ACC112 (cell line): ENCODE data around the gene NARS2.

ENCODE experiments used
- H2AFZ ChIP-seq: fragments of 200-600 bp; sonication (generic); one replicate; pipeline ENCODE4 v1.6.0; 2017; ENCODE audit warnings: antibody characterized with exemption, low read length; ENCODE audit not compliant: unreplicated experiment
- H3K27ac ChIP-seq: fragments of 200-600 bp; sonication (generic); 2 replicates; pipeline ENCODE4 v1.5.1; 2014; ENCODE audit warnings: low read depth, mild to moderate bottlenecking, antibody characterized with exemption, low read length, moderate library complexity
- H3K27me3 ChIP-seq: fragments of 200-600 bp; sonication (generic); 2 replicates; pipeline ENCODE4 v1.6.1; 2014; ENCODE audit warnings: mild to moderate bottlenecking, antibody characterized with exemption, low read length, moderate library complexity, mixed read lengths; ENCODE audit not compliant: insufficient read depth
- H3K36me3 ChIP-seq: fragments of 200-600 bp; sonication (generic); 2 replicates; pipeline ENCODE4 v1.6.1; 2016; ENCODE audit warnings: mild to moderate bottlenecking, antibody characterized with exemption, low read length, moderate library complexity, mixed read lengths; ENCODE audit not compliant: insufficient read depth
- H3K4me1 ChIP-seq: fragments of 200-600 bp; sonication (generic); one replicate; pipeline ENCODE4 v1.6.1; 2016; ENCODE audit warnings: low read length, mixed read lengths; ENCODE audit not compliant: insufficient read depth, unreplicated experiment, control insufficient read depth
- H3K4me3 ChIP-seq: fragments of 200-600 bp; sonication (generic); 2 replicates; pipeline ENCODE4 v1.5.1; 2014; ENCODE audit warnings: mild to moderate bottlenecking, low read depth, low read length
- H3K79me2 ChIP-seq: fragments of 200-600 bp; sonication (generic); one replicate; pipeline ENCODE4 v1.6.0; 2016; ENCODE audit warnings: low read length; ENCODE audit not compliant: control insufficient read depth, unreplicated experiment, insufficient read depth

NARS2 gene

GRCh38 chr11:78417175-78417887, 157.3 kb downstream of the NARS2 start, which contains the start of gene GAB2:
Gene GAB2, minus strand, starts transcription at chr11:78417820. Its CDS starts 100 bp downstream, at chr11:78417720.
- H3K79me2 ChIP-seq: peaks cover 5% of the 10 kb centered on the region
- H3K27me3 ChIP-seq: no peaks in the 10 kb centered on the region
- peak within 1 kb of the TSS; percentile 85 for H3K4me3 ChIP-seq
- peaks cover 32% of the 10 kb centered on the region for H3K4me1 ChIP-seq
- no peaks in the 10 kb centered on the region for H3K36me3 ChIP-seq
- H2AFZ ChIP-seq: peak within 1 kb of the TSS; percentile 66
- peak within 1 kb of the TSS; percentile 79 for H3K27ac ChIP-seq

GRCh38 chr11:78416285-78417174, 158.1 kb downstream of the NARS2 start:
- Histone ChIP-seq H2AFZ (peak overlapping the region; percentile 36), H3K36me3 (no peaks in the 10 kb centered on the region), H3K27me3 (no peaks in the 10 kb centered on the region), H3K27ac (peak overlapping the region; percentile 79), H3K79me2 (peaks cover 5% of the 10 kb centered on the region), H3K4me3 (peak overlapping the region; percentile 74), H3K4me1 (peaks cover 32% of the 10 kb centered on the region)

GRCh38 chr11:78415338-78415737, 159.3 kb downstream of the NARS2 start:
- H3K27me3 ChIP-seq: no peaks in the 10 kb centered on the region
- H2AFZ ChIP-seq: no peak overlapping the region
- peaks cover 5% of the 10 kb centered on the region for H3K79me2 ChIP-seq
- H3K4me1 ChIP-seq: peaks cover 24% of the 10 kb centered on the region
- 0 out of 2 replicates have a peak overlapping the region, but pooled peaks have one; percentile 12 for H3K27ac ChIP-seq
- no peaks in the 10 kb centered on the region for H3K36me3 ChIP-seq
- H3K4me3 ChIP-seq: no peak overlapping the region

- Histone ChIP-seq H3K4me3 (no peak overlapping the region), H3K4me1 (peaks cover 16% of the 10 kb centered on the region), H3K27ac (no peak overlapping the region), H3K79me2 (peaks cover 5% of the 10 kb centered on the region), H3K27me3 (no peaks in the 10 kb centered on the region), H2AFZ (no peak overlapping the region), H3K36me3 (no peaks in the 10 kb centered on the region)
Measured at GRCh38 chr11:78414321-78415051, 160.2 kb downstream of the NARS2 start.

GRCh38 chr11:78408619-78409018, 166.0 kb downstream of the NARS2 start:
- Histone ChIP-seq H3K27me3 (no peaks in the 10 kb centered on the region), H3K79me2 (no peaks in the 10 kb centered on the region), H3K27ac (no peak overlapping the region), H2AFZ (no peak overlapping the region), H3K4me3 (no peak overlapping the region), H3K36me3 (no peaks in the 10 kb centered on the region), H3K4me1 (no peaks in the 10 kb centered on the region)

- Histone ChIP-seq H3K4me1 (no peaks in the 10 kb centered on the region), H3K79me2 (no peaks in the 10 kb centered on the region), H3K27me3 (no peaks in the 10 kb centered on the region), H3K27ac (no peak overlapping the region), H3K36me3 (no peaks in the 10 kb centered on the region), H2AFZ (no peak overlapping the region), H3K4me3 (no peak overlapping the region)
Measured at GRCh38 chr11:78406568-78407196, 168.0 kb downstream of the NARS2 start.

GRCh38 chr11:78405805-78406204, 168.9 kb downstream of the NARS2 start:
- Histone ChIP-seq H3K79me2 (no peaks in the 10 kb centered on the region), H3K36me3 (no peaks in the 10 kb centered on the region), H3K4me1 (no peaks in the 10 kb centered on the region), H3K4me3 (no peak overlapping the region), H3K27ac (no peak overlapping the region), H2AFZ (no peak overlapping the region), H3K27me3 (no peaks in the 10 kb centered on the region)

GRCh38 chr11:78403781-78404180, 170.9 kb downstream of the NARS2 start:
- H3K79me2 ChIP-seq: no peaks in the 10 kb centered on the region

GRCh38 chr11:78402847-78403246, 171.8 kb downstream of the NARS2 start:
- no peaks in the 10 kb centered on the region for H3K4me1 ChIP-seq
- H3K36me3 ChIP-seq: no peaks in the 10 kb centered on the region
- H3K27me3 ChIP-seq: no peaks in the 10 kb centered on the region
- no peaks in the 10 kb centered on the region for H3K79me2 ChIP-seq
- no peak overlapping the region for H2AFZ ChIP-seq
- H3K27ac ChIP-seq: no peak overlapping the region
- H3K4me3 ChIP-seq: no peak overlapping the region

More at GRCh38 chr11:78403781-78404180, 170.9 kb downstream of the NARS2 start:
- Histone ChIP-seq H3K4me3 (no peak overlapping the region), H3K36me3 (no peaks in the 10 kb centered on the region), H3K27ac (no peak overlapping the region), H2AFZ (no peak overlapping the region), H3K4me1 (no peaks in the 10 kb centered on the region), H3K27me3 (no peaks in the 10 kb centered on the region)

- Histone ChIP-seq H3K36me3 (no peaks in the 10 kb centered on the region), H3K4me1 (no peaks in the 10 kb centered on the region), H2AFZ (no peak overlapping the region), H3K4me3 (no peak overlapping the region), H3K79me2 (no peaks in the 10 kb centered on the region), H3K27ac (no peak overlapping the region), H3K27me3 (no peaks in the 10 kb centered on the region)
Measured at GRCh38 chr11:78400702-78401101, 174.0 kb downstream of the NARS2 start.
